ENCODE data around the gene PDE6G.
"Not testable (repeated sequence)": the region's sequence is repeated elsewhere in the genome, so short reads cannot be mapped to it uniquely, and the experiment has no call there.

PDE6G gene

GRCh38 chr17:81687770-81688541 lies 31.6 kb upstream of the PDE6G start:
- no peak for DNase-seq (ENCODE audit: low read depth in 2 of 3, low spot score in 2 of 3)

DNA sequence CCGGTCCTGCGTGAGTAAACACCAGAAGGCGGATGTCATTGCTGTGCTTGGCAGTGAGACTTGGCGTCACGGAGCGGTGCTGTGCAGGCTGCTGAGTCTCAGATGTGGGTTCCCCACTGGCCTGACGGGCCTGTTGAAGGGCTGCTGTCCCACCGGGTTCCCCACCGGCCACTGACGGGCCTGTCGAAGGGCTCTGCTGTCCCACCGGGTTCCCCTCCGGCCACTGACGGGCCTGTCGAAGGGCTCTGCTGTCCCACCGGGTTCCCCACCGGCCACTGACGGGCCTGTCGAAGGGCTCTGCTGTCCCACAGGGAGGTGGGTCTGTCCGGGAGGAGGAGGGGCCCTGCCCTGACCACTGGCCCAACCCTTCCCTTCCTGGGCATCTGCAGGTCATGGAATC lies 30.3 kb upstream of the PDE6G start:
- DNase-seq (ENCODE audit: low read depth in 2 of 3, low spot score in 2 of 3) = no peak

DNA sequence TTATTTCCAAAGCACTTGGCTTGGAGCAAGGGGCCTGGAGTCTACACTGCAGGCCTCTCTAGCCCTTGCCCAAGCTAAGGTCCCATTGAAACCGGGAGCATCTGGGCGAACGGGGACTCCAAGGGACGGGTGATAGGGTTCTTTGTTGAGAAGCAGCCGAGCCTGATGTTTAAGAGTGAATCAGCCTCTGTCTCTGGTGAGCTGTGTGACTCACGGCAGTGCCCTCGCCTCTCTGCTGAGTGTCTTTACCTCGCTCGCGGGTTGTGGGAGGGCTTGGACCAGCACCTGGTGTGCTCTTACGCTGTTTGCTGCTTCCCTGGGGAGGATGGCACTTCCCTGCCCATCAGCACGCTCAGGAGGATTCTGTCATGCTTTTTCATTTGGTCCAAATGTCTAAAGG lies 28.8 kb upstream of the PDE6G start:
- no peak for DNase-seq (ENCODE audit: low read depth in 2 of 3, low spot score in 2 of 3)

DNA sequence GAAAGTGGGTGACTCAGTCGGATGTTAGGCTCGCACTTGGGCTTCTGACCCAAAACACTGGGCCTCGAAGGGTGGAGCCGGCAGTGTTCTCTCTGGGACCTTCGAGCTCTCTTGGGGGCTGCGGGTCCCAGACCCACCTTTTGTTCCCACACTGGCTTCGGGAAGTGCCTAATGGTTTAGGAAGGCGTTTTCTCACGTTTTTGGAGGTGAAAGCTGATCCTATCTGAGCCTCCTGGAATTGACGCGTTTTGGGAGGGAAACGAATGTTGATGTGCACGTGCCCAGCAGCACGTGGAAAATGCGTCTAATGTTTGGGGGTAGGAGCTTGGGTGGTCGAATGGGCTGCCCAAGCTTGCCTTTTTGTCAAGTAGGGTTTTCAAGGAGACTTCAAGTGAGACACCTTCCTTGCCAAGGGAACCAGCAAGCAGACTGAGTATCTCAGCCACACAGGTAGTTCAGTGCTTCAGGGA lies 28.1 kb upstream of the PDE6G start:
- no peak for DNase-seq (ENCODE audit: low read depth in 2 of 3, low spot score in 2 of 3)

GRCh38 chr17:81683584-81684441 lies 27.5 kb upstream of the PDE6G start, which contains the start of the genes ARL16 and HGS:
TSS of gene ARL16 (minus strand) at chr17:81683797. CDS start at chr17:81683753, 44 bp downstream.
TSS of gene HGS (plus strand) at chr17:81684011. CDS start at chr17:81684067, 56 bp downstream.
- DNase-seq (ENCODE audit: low read depth in 2 of 3, low spot score in 2 of 3) = peak; percentile 93 to 97 (median 95)

GRCh38 chr17:81683208-81683583 lies 26.9 kb upstream of the PDE6G start:
- DNase-seq (ENCODE audit: low read depth in 2 of 3, low spot score in 2 of 3) = no peak

DNA sequence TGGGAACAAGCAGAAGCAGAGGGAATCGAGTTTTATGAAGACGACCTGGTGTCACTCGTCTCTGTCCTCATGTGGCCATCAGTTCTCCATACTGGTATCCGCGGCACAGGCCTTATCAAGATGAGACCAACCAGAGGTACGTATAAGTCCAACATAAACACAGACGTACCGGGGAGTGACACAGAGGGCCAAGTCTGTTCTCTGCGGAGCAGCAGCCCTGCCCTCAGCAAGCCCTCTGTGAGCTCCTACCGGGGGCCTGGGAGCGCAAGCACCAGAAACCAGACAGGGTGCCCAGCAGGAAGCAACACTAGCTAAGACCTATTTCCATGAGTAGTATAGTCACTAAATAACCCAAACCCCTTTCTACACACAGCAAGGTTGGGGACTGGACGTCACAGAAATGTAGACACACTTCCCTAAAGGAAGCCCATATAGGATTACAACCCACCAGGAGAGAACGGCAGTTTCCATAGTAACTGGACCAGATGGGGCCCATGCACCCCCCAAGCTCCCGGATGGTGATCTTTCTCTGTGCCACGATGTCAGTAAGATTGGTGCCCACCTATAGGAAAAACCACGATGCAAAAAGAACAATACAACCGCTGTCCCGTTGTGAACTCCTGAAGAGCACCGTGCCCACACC lies 26.3 kb upstream of the PDE6G start:
- no peak for DNase-seq (ENCODE audit: low read depth in 2 of 3, low spot score in 2 of 3)

- DNase-seq (ENCODE audit: low read depth in 2 of 3, low spot score in 2 of 3) = no peak
These were observed 25.3 kb upstream of the PDE6G start for GRCh38 chr17:81681672-81682071.

DNA sequence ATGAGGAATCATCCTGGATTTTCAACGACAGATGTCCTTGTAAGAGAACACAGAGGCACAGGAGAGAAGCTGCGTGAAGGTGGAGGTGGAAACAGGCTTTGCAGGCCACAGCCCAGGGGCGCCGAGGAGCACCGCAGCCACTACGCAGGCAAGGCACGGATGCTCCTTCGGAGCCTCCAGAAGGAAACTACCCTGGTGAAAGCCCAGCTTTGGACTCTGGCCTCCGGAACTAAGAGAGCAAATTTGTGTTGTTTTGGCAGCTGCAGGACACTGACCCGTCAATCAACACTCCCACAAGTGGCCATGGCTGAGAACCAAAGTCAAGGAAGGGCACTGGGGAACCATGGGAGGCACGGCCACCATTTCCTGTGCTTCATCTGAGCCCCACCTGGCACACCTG lies 23.8 kb upstream of the PDE6G start:
- DNase-seq (ENCODE audit: low read depth in 2 of 3, low spot score in 2 of 3) = no peak

- DNase-seq (ENCODE audit: low read depth in 2 of 3, low spot score in 2 of 3) = no peak
These were observed 20.6 kb upstream of the PDE6G start for GRCh38 chr17:81676906-81677305.

GRCh38 chr17:81675515-81676221 lies 19.3 kb upstream of the PDE6G start:
- DNase-seq (ENCODE audit: low read depth in 2 of 3, low spot score in 2 of 3) = not testable (repeated sequence)

DNA sequence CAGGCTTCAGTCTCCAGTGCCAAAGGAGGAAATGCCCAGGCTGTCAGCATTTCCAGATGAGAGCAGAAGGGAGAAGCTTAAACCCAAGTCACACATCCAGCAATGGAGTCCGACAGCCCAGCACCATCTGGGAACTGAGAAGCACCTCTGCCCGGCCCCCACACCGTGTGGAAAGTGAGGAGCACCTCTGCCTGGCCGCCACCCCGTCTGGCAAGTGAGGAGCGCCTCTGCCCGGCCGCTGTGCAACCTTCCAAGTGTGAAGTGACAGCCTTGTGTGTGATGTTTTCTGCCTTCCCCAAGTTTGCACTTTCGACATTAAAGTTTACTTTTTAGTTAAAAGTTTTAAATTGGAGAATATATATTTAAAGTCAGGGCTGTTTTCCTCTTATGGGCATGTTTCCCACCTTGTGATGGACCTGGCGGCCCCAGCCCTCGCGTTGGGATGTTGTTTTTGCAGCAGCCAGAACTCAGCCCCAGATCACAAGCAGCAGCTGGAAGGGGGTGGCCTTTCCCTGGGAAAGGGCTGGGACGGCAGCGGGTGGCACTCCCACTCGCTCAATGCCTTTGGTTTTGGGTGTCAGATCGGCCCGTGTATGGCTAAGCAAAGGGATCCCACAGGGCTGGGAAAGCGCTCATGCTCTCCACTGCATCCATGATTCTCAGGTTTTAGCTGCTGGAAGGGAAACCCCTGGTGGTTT lies 17.4 kb upstream of the PDE6G start:
- no peak for DNase-seq (ENCODE audit: low read depth in 2 of 3, low spot score in 2 of 3)

DNA sequence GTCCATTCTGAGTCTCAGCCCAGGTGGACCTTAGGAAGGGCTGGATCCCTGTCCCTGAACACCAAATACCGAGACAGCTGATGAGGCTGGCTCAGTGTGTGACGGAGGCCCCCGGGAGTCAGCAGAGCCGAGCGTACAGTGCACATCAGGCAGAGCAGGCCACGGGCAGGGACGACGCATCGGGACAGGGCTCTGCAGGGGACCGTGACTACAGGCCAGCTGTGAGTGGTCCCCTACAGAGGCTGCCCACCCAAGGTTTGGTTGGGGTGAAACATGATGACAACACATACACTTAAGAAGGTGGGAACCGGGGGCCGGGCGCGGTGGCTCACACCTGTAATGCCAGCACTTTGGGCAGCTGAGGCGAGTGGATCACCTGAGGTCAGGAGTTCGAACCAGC lies 16.6 kb upstream of the PDE6G start:
- no peak for DNase-seq (ENCODE audit: low read depth in 2 of 3, low spot score in 2 of 3)

GRCh38 chr17:81672504-81672903 lies 16.2 kb upstream of the PDE6G start:
- DNase-seq (ENCODE audit: low read depth in 2 of 3, low spot score in 2 of 3) = no peak

DNA sequence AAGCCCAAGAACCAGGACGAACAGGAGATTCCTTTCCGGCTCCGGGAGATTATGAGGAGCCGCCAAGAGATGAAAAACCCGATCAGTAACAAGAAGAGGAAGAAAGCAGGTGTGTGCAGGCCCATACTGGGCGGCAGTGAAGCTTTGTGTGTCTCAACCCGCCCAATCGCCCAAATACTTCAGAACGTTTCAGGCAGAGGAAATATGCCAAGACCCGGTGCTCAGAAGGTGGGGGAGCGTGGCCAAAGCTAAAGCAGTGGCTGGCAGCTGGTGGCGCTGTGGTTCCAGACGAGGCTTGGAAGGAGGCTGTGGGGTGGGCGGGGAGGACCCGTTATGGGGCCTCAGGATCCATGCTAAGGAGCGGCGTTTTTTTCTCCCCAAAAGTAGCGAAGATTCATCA lies 11.4 kb upstream of the PDE6G start:
- DNase-seq (ENCODE audit: low read depth in 2 of 3, low spot score in 2 of 3) = no peak

GRCh38 chr17:81666342-81667191 lies 10.2 kb upstream of the PDE6G start, which contains the start of the genes CCDC137 and OXLD1:
TSS of gene CCDC137 (plus strand) at chr17:81666737. CDS start at chr17:81666767, 30 bp downstream.
TSS of gene OXLD1 (minus strand) at chr17:81666605. CDS start at chr17:81666577, 28 bp downstream.
- peak; percentile 82 to 88 (median 86) for DNase-seq (ENCODE audit: low read depth in 2 of 3, low spot score in 2 of 3)

GRCh38 chr17:81666092-81666341 lies 9.7 kb upstream of the PDE6G start:
- DNase-seq (ENCODE audit: low read depth in 2 of 3, low spot score in 2 of 3) = no peak

- peak in 1 of 3 experiments; percentile 47 for DNase-seq (ENCODE audit: low read depth in 2 of 3, low spot score in 2 of 3)
These were observed 9.1 kb upstream of the PDE6G start for GRCh38 chr17:81665205-81666091.
